HG03521 (cell line): ENCODE results near the gene CEACAM21.

ENCODE experiments used
- ATAC-seq: cut with Tn5 transposase; IDR thresholded peaks from one replicate; pipeline ENCODE4 v1.9.1; 2021; ENCODE audit warnings: mild to moderate bottlenecking, moderate library complexity; ENCODE audit not compliant: unreplicated experiment

The CEACAM21 gene

DNA sequence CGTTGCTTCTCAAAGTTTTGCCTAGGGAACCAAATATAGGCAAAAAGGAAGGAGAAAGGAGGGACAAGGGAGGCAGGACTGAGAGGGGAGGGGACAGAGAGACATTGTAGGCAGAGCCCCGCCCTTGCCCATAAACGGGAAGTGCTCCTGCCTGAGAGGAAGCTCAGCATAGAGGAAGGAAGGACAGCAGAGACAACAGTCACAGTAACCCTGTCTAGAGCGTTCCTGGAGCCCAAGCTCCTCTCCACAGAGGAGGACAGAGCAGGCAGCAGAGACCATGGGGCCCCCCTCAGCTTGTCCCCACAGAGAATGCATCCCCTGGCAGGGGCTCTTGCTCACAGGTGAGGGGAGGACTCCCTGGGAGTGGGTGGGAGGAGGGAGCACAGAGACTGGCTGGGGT is at the start of gene CEACAM21:
TSS of gene CEACAM21 (plus strand) at position 169 of the 400 bp plus-strand sequence. CDS start at position 278, 109 bp downstream.
- ATAC-seq: no peak

DNA sequence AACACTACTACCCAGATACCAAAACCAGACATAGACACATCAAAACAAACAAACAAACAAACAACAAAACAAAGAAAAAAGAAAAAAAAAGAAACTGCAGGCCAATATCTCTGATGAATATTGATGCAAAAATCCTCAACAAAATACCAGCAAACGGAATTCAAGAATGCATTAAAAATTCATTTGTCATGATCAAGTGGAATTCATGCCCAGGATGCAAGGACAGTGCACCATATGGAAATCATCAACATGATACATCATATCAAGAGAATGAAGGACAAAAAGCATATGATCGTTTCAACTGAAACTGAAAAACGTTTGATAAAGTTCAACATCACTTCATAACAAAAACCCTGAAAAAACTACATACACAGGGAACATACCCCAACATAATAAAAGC is 48.9 kb upstream of the CEACAM21 start:
- no peak for ATAC-seq

DNA sequence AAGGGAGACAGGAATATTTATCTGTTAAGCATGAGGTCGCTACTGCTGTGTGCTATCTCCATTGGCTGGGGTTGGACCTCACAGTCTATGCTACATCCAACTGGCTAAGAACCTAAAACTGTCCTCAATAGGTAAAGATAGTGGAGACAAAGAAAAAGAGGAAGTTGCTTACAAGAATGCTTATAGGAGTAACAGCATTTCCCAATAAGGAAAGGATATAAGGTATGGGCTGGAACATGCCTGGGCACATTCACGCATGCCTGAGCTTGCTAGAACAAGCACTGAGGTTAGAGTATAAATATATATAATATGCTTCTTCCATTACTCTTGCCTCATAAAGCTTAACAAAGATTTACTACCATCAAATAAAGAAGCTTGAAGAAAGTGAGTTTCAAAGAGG is 47.9 kb upstream of the CEACAM21 start:
- ATAC-seq: no peak

DNA sequence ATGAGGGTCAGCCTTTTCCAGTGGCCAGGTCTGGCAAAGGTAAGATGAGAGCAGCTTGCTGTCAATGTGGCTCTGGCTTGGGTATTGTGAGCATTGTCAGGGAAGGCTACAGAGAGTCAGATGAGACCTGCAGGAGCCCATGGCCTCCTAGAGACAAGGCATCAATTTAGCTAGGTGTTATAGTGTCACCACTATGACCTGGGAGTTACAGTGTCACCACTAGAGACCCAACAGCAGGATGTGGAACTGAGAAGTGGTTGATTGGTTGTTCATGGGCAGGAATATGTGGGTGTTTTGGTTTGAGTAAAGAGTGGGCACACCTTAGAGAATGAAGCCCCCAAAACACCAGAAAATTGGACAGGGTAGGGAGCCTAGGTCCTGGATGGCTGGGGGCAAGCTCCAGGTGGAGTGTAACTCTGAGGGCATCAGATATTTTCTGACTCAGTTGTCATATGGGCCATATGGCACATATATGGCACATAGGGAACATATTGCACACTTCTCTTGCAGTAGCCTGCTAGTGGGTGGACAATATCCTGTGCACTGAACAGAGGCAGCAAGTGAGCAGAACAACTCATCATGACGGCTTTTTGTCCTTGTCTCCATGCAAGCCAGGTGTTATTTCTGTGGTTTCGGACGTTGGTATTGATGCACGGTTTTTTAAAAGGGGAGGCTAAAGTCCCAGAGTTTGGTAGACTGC is 46.3 kb upstream of the CEACAM21 start:
- ATAC-seq: no peak

DNA sequence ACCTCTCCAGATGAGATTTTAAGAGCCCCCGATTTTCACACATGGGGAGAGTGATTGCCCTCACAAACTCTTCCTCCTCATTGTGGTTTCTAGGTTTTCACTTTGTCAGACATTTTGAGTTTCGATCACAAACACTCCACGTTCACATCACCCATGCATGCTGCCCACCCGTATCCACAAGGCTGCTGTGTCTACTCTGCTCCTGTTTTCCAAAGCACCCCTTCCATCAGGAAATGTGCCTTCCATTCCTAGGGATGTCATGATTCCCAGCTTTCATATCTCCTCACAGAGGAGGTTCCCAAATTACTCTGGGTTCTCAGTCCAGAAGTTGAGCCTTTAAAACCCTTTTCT is 45.8 kb upstream of the CEACAM21 start:
- ATAC-seq: no peak

DNA sequence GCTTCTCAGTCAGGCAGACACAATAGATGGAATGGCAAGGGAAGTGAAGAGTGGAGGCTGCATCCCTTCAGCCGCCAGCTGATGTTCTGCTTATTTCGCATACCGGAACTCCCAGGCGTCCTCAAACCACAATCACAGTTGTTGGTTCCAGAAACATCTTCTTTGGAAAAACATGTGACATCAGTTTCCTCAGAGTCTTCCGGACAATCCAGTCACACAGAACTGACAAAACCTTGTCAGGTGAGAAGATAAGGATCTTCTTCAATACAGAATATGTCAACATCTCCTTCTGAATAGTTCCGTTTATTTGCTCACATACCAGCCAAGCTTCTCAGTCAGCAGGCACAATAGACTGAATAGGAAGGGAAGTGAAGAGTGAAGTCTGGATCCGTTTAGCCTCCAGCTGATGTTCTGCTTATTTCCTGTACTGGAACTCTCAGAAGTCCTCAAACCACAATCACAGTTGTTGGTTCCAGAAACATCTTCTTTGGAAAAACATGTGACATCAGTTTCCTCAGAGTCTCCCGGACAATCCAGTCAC is 45.1 kb upstream of the CEACAM21 start:
- no peak for ATAC-seq

DNA sequence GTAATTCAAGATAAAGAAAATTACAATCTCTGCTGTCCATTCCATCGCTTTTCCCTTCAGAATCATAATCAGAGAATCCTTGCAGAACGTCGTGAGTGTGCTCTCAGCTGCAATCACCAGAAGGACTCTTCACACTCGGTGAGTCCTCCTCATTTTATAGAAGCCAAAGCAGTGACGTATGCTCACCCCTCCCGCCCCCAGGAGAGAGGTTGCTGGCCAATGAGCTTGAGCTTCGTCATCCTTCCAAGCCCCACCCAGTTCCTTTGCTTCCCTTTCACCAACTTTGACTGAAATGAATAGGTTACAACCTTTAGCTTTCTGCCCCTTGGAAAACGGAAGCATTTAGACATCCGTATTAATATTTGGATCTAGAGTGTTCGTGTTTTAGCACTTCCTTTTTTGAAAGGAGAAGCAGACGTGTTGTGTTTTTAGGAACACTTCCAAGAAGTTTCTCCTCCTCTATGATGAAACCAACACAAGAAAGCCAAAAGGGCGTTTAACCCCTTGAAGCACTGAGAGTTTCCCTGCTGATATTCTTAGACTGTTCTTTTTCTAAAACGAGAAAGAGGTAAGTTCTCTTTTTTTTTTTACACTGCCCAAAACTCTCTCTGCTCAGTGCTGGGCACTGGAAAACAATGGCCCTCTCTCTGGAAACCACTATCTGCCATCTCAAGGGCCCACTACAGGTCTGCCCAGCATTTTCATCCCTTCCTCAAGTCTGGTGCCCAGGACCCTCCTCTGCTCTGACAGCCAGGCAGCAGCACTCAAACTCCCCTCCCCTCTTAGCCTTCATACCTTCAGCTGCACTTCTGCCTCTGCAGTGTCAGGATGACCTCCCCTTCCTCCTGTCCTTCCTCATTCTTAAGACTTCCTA is 44.3 kb upstream of the CEACAM21 start:
- peak; percentile 53 for ATAC-seq

DNA sequence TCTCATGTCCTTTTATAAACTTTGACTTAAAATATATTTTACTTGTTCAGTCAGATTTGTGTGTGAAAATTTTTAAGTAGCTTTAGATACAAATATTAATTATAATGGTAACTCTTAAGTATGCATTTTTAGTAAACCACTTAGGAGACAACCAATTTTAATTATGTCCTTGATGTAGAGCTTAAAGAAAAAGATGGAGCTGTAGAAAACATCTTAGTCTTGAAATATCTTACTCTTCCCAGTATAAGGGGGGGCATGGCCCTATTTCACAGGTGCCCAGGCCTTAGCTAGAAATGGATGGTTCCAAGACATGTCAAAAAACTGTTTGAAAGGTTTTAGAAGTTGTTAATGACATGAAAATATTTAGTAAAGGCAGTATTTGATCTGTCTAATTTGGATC is 43.4 kb upstream of the CEACAM21 start:
- no peak for ATAC-seq

DNA sequence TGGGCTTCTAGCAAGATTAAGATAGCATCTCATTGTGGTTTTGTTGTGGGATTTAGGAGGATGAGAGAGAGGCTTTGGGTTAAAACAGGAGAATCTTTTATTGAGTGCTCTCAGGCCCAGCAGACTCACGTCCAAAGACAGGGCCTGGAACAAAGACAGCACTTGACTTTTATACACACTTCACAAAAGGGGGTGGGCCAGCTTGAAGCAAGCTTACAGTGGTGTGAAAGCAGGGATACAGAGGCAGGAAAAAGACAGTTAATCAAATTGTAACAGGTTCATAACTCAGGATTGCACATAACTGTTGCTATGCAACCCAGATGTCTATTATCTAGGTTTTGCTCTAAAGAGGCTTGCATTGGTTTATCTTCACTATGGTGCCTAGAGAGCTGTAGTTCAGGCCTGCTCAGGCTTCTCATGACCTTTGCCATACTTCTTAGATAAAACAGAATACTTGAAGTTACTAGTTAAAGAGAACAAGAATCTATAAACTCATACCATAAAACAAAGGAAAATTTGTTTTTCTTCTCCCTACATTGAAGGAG is 42.2 kb upstream of the CEACAM21 start:
- no peak for ATAC-seq

DNA sequence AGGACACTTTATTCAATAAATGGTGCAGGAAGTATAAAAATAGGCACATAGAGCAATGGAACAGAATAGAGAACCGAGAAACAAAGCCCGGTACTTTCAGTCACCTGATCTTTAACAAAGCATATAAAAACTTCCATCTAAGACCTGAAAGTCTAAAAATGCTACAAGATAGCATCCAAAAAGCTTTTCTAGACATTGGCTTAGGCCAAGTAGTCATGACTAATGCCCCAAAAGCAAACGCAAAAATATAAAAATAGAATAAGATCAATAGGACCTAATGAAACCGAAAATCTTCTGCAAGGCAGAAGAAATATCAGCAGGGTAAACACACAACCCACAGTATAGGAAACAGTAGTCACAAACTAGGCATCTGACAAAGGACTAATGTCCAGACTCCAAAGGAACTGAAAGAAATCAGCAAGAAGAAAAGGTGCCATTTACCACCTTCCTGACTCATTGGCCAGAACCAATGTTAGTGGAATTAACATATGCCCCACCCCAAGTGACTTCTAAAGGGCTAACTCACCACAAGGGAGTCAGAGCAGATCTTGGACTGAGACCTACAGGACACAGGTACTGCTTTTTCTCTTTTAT is 40.8 kb upstream of the CEACAM21 start:
- peak; percentile 52 for ATAC-seq

DNA sequence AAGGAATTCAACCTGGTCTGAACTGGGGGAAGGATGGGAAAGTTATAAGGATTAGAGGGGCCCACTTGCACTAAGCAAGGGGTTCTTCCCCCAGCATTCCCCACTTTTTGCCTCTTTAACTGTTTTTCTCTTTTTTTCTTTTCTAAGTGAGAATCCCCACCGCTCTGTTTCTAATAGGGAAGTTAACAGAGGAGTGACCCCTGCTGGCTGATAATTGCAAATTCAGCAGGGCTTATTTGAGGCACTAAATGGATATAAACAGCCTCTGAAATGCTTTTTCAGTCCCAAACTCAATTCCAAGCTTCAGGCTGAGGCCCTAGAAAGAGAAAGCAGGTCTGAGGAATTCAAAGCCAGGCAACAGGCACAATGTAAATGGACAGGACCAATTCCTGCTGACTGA is 38.2 kb upstream of the CEACAM21 start:
- ATAC-seq: no peak

DNA sequence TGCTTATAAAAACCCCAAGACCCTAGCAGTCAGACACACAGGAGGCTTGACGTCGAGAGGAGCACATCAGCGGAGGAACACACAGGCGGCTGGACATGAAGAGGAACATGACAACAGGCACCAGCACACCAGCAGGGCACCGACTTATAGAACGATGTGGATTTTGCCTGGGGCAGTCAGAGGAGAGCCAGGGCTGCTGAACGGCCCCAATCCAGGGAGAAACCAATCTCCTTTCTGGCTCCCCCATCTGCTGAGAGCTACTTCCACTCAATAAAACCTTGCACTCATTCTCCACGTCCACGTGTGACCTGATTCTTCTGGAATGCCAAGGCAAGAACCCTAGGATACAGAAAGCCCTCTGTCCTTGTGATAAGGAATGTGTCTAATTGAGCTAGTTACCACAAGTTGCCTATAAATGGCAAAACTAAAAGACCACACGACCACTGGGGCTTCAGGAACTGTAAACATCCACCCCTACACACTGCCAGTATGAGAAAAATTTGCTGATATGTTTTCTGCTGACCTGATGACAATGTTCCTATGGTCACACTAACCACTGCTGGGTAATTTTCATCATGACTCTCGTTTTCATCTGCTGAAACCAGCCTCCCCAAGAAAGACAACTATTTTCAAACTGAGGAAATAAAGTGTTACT is 35.8 kb upstream of the CEACAM21 start:
- ATAC-seq: no peak

DNA sequence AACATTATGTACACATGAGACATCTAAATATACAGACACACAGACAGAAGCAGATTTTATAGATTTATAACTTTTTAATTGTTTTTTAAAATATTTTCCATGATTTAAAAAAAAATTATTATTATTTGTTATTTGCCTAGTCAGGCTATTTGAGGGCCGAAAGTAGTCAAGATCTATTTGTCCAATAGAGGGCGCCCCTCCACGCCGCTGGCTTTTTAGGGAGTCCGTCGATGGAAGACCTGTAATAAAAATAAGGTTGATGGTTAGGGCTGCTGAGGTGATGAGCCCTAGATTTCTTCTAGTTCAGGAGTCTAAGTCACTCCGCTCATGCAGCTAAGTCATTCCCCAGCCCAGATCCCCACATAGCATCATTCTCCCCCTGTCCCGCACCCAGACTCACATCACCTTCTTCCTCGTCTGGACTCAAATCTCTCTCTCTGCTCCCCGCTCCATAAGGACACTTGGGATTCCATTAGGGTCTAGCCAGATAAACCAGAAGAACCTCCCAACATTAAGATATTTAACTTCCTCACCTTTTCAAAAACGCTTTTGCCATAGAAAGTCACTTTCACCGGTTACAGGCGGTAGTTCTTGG is 33.9 kb upstream of the CEACAM21 start:
- no peak for ATAC-seq

DNA sequence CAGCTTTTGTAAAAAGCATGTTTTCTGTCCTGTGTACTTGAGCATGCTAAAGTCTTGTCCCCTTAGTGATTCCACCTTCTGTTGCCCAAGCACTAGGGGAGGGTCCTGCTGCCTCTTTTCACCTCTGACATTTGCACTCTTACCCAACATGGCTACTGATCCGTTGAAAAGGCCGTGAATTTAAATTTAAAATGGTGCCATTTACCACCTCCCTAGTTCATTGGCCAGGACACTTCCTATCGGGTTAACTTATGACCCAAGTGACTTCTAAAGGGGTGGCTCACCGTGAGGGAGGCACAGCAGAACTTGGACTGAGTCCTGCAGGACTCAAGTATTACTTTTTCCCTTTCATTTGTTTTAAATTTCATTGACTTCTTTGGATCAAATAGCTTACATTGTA is 33.3 kb upstream of the CEACAM21 start:
- no peak for ATAC-seq

DNA sequence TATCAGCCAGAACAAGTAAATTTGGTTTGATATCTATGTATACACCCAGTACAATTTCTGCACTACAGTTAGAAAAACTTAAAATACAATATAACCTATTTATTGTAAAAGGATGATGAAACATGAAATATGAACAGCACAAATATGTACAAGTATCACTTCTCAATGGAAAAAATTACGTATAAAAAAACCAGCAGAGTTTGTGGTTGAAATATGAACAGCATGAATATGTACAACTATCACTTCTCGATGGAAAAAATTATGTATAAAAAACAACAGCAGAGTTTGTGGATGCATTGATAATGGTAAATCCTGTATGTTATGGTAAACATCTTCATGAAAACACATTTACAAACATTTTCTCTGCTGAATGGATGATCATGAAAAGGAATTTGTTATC is 32.4 kb upstream of the CEACAM21 start:
- no peak for ATAC-seq

DNA sequence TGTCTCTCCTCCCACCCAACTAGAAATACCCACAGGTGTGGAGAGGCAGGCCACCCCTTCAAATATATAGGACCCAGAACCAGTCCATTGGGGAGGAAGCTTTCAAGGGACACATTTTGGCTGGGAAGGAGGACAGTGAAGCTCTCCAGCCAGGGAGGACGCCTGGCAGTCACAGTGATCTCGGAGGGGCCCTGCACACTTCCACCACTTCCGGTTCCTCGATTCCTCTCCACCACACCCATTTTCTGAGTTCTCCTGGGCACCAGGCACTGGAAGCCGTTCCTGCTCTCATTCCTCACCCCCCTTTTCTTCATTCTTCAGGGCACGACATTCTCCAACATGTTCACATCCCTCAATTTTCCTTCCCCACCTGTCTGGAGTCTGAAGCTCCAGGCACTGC is 30.4 kb upstream of the CEACAM21 start:
- ATAC-seq: no peak

DNA sequence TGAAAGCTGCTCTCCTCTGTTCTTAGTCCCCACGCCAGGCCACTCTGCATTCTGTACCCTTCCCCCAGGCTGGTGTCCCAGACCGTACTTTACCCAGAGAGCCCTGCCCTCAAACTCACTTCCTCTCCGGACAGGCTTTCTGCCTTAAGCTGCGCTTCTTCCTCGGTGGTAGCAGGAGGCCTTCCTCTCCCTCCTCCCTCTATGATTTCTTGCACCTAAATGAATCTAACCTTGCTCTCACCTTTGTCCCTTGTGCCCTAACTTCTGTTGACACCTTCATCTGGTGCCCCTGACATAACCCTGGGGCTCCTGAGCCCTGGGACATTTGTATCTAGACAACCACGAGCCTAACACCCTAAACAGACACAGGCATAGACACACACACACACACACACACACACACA is 29.6 kb upstream of the CEACAM21 start:
- no peak for ATAC-seq

DNA sequence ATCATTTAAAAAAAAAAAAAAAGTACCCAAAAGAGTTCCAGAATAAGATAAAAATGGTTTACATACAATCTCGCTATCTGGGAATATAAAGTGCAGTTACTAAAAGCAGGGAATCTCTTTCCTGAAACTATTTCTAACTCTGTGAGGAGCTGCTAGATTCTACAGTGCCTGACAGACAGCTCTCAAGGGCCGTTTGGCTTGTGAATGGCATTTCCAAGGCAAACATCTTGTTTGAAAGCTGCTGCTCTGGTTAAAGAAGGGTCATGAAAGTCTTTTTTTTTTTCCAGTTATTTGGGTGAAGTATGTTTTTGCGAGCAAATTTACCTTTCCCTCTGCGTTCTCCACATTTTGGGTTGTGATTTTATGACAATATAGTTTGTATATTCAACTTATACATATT is 29.0 kb upstream of the CEACAM21 start:
- no peak for ATAC-seq

DNA sequence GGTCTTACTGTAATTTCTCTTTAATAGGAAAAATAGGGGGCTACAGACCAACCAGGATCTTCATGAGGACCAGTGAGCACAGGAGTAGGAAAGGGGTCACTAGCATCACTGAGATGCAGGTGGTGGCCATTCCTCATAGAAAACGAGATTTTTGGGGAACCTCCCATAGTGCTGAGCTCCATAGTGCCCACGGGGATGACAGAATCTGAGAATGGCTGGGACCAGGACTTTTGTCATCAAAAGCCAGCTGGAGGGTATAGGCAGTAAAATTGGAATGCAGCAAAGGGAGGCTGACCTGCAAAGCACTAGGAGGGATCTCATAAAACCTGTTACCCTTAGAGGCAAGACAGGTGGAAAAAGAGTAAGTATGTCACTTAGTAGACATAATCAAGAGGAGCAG is 28.4 kb upstream of the CEACAM21 start:
- no peak for ATAC-seq

DNA sequence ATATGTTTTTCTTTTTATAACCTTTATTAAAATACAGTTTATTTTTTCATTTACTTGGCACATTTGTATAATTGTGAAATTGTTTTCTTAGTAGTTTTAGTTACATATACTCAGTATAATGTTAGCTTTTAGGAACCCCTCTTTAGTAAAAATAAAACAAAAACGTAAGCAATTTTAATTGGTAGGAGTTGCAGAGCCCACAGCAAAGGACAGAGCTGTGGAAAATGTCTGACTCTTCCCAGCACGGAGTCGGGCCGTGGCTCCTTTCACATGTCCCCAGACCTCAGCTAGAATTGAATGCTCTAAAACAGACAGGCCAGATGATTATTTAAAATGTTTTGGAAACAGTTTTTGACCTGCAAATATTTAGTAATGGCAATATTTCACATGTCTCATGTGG is 27.9 kb upstream of the CEACAM21 start:
- no peak for ATAC-seq
